ENCODE measurements around the gene CPA4.
"Not testable (repeated sequence)": the region's sequence is repeated elsewhere in the genome, so short reads cannot be mapped to it uniquely, and the experiment has no call there.

Gene CPA4

GRCh38 chr7:130301501-130302020 is 8.6 kb downstream of the CPA4 start:
- DNase-seq (ENCODE audit: low read depth in 3 of 3): no peak

- DNase-seq (ENCODE audit: low read depth in 3 of 3): no peak
These were observed 9.7 kb downstream of the CPA4 start for GRCh38 chr7:130302649-130303048.

- DNase-seq (ENCODE audit: low read depth in 3 of 3): no peak
These were observed 10.2 kb downstream of the CPA4 start for GRCh38 chr7:130303127-130303526.

- DNase-seq (ENCODE audit: low read depth in 3 of 3): no peak
These were observed 10.6 kb downstream of the CPA4 start for GRCh38 chr7:130303551-130303950.

- DNase-seq (ENCODE audit: low read depth in 3 of 3): no peak
These were observed 11.0 kb downstream of the CPA4 start for GRCh38 chr7:130303982-130304381.

- DNase-seq (ENCODE audit: low read depth in 3 of 3): no peak
These were observed 11.9 kb downstream of the CPA4 start for GRCh38 chr7:130304878-130305277.

- DNase-seq (ENCODE audit: low read depth in 3 of 3): no peak
These were observed 12.6 kb downstream of the CPA4 start for GRCh38 chr7:130305433-130306042.

- no peak for DNase-seq (ENCODE audit: low read depth in 3 of 3)
These were observed 17.0 kb downstream of the CPA4 start for GRCh38 chr7:130309986-130310385.

GRCh38 chr7:130314305-130314704 is 21.3 kb downstream of the CPA4 start:
- no peak for DNase-seq (ENCODE audit: low read depth in 3 of 3)

GRCh38 chr7:130319541-130319940 is 26.6 kb downstream of the CPA4 start:
- DNase-seq (ENCODE audit: low read depth in 3 of 3): no peak

GRCh38 chr7:130321542-130322229 is 28.7 kb downstream of the CPA4 start:
- DNase-seq (ENCODE audit: low read depth in 3 of 3): not testable (repeated sequence)

GRCh38 chr7:130322615-130323014 is 29.7 kb downstream of the CPA4 start:
- DNase-seq (ENCODE audit: low read depth in 3 of 3): no peak

- no peak for DNase-seq (ENCODE audit: low read depth in 3 of 3)
These were observed 31.5 kb downstream of the CPA4 start for GRCh38 chr7:130324306-130324943.

GRCh38 chr7:130329681-130330080 is 36.7 kb downstream of the CPA4 start:
- no peak for DNase-seq (ENCODE audit: low read depth in 3 of 3)

GRCh38 chr7:130332259-130333053 is 39.5 kb downstream of the CPA4 start:
- no peak for DNase-seq (ENCODE audit: low read depth in 3 of 3)

GRCh38 chr7:130333832-130334231 is 40.9 kb downstream of the CPA4 start:
- no peak for DNase-seq (ENCODE audit: low read depth in 3 of 3)

- DNase-seq (ENCODE audit: low read depth in 3 of 3): no peak
These were observed 41.3 kb downstream of the CPA4 start for GRCh38 chr7:130334274-130334673.

GRCh38 chr7:130337410-130337971 is 44.5 kb downstream of the CPA4 start:
- DNase-seq (ENCODE audit: low read depth in 3 of 3): no peak

- DNase-seq (ENCODE audit: low read depth in 3 of 3): no peak
These were observed 45.3 kb downstream of the CPA4 start for GRCh38 chr7:130338233-130338632.

GRCh38 chr7:130341882-130342281 is 48.9 kb downstream of the CPA4 start:
- DNase-seq (ENCODE audit: low read depth in 3 of 3): no peak

GRCh38 chr7:130342701-130343380 is 49.9 kb downstream of the CPA4 start:
- DNase-seq (ENCODE audit: low read depth in 3 of 3): no peak

All from stimulated activated CD4-positive, alpha-beta T cell treated with anti-CD3 and anti-CD28 coated beads, TNF-alpha, amount 100 ng/mL, for 48 hours (primary cell).